HG02588 (cell line): ENCODE measurements around the gene CYTH3.
"Not testable (repeated sequence)": the region's sequence is repeated elsewhere in the genome, so short reads cannot be mapped to it uniquely, and the experiment has no call there.

Experiments used
- ATAC-seq: cut with Tn5 transposase; IDR thresholded peaks from one replicate; pipeline ENCODE4 v1.9.1; 2021; ENCODE audit warnings: mild to moderate bottlenecking, moderate library complexity; ENCODE audit not compliant: unreplicated experiment

The CYTH3 gene

DNA sequence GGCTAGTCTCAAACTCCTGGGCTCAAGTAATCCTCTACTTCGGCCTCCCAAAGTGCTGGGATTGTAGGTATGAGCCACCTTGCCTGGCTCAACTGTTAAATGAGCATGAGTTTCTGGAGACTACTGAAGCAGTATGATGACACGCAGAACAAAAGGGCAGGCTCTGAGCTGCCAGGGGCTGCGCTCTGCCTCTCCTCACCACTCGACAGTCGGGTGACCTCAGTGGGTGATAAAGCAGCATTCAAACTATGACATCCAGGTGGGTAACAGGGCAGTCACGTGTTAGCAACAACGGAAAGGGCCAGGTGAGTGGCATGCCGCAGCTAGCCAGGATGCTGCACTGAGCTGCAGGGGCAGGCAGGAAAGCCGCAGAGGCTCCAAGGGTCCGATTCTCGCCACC lies 71.5 kb downstream of the CYTH3 start:
- ATAC-seq: no peak

DNA sequence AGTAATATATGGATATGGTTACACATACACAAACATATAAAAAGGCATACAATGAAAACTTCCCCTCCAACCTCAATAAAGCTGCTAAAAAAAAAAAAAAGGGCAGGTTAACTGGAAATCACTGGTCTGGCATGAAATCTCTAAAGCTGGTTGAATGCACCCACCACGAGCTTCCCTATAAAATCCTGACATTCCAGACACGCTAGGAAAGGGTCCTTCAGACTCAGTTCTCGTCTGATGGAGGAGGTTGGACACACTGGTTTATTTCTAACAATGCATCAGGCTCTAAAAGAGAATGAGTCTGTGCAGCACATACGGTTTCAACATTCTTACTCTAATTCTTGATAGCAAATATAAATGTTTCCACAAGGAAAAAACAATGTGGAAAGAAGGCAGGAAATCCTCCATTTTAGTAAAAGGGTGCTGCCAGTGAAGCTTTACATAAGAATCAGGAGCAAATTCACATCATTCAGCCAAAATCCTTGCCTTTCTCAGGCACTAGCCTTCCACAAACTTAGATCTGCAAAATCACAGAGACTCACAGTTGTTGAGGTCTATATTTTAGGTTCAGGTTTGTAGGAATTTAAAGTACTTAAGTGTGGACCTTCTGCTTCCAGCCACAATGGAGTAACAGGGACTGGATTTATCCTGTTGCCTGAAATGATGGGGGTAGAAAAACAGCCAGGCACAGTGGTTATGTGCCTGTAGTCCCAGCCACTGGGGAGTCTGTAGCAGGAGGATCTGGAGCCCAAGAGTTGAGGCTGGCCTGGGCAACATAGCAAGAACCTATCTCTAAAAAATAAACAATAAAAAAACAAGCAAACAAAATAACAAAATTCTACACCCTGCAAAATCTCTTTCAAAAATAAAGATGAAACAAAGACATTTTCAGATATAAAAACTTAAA lies 73.5 kb downstream of the CYTH3 start:
- no peak for ATAC-seq

DNA sequence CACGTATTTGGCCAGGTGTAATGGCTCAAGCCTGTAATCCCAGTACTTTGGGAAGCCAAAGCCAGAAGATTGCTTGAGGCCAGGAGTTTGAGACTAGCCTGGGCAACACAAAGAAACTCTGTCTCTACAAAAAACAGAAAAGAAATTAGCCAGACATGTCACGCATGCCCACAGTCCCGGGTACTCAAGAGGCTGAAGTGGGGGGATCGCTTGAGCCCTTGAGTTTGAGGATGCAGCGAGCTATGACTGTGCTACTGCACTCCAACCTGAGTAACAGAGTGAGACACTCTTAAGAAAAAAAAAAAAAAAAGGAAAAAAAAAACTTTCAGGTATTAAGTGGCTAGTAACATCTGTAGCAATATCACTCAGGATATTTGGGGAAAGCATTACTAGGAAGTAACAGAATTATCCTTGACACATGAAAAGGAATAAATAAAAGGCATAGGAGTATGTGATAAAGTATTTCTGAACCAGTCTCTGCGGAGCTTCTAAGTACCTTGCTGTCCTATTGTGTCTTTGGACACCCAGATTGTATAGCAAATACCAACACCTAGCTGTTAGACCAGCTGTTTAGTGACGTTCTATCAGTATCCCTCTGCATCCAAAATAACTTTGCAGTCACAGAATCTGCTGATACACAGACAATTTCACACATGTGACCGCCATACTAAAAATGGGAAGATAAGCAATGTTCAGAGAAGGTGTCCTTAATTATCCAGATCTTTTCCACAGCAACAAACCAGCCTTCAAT lies 74.4 kb downstream of the CYTH3 start:
- no peak for ATAC-seq

DNA sequence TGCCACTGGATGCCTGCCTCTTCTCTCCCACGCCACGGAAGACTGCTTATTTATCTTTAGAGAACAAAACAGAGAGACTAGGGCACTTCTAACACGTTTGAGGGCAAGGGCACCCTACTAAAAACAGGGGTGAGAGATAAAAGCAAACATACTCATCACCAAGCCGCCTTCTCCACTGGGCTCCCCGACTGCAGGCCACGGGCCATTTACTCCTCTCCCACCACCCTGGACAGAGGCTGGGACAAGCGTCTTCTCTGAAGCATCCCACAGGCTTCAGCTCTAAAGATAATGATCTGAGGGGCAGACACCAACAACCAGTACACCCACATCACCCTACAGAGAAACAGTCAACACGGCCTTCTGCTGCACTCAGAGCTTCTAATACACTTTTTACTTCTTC lies 78.7 kb downstream of the CYTH3 start:
- no peak for ATAC-seq

DNA sequence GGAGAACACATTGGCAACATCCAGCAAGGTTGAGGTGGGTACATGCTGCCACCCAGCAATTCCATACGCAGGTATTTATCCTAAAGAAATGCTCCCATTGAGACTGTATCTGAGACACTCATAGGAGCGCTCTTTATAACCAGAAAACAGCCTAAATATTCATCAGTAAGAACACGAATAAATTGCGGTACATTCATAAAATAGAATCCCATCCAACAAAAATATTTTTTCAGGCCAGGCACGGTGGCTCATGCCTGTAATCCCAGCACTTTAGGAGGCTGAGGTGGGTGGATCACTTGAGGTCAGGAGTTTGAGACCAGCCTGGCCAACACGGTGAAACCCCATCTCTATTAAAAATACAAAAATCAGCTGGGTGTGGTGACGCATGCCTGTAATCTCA lies 81.9 kb downstream of the CYTH3 start:
- ATAC-seq: not testable (repeated sequence)

DNA sequence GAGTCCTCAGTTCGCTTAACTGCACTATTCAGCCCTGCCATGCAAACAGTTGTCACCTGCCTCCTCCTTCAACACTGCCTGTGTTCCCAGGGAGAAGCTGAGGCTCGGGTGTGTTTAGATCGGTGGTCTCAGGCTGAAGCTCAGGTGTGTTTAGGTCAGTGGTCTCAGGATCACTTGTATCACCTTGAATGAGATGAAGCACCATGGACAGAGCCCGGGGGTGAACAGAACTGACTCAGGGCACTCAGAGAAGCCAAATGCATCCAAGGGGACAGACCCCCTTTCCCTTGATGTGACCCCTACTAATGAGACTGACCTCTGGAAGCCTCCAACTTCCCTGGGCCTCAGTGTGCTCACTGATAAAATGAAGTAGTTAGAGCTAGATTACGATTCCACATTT lies 84.0 kb downstream of the CYTH3 start:
- ATAC-seq: no peak

DNA sequence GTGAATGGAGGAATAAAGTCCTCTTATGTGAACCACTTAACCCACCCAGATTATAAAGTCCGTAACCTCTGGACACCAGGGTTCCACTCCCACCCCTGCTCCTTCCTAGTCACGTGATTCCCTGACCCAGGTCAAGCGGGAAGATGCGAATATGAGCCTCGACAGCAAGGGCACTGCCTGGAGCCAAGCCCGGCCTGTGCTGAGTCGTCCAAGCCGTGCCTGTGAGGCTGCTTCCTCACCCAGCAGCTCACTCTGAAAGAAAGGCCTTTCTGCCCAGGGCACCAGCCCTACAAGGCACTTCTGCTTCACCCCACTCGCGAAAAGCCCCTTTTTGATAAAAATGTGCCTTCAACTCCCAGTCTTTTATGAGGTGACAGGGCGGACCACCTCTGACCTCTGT lies 85.8 kb downstream of the CYTH3 start:
- ATAC-seq: no peak

DNA sequence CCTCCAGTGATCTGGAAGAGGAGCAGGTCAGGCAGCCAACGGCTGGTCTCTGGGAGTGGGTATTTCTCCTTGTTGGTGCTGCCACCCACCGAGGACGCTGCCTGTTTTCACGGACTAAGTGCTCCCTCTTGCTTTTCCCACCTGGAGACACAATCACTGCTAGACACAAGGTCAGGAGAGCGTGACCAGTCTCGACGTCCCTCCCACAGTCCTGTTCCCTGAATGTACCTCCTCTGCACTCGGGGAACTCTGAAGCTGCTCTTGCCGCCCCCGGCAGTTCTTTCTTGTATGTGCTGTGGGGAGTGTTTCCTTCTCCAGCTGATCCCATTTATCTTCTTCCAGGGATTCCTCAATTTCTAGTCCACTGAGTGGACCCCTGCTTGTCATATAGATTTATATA lies 89.4 kb downstream of the CYTH3 start:
- ATAC-seq: no peak

DNA sequence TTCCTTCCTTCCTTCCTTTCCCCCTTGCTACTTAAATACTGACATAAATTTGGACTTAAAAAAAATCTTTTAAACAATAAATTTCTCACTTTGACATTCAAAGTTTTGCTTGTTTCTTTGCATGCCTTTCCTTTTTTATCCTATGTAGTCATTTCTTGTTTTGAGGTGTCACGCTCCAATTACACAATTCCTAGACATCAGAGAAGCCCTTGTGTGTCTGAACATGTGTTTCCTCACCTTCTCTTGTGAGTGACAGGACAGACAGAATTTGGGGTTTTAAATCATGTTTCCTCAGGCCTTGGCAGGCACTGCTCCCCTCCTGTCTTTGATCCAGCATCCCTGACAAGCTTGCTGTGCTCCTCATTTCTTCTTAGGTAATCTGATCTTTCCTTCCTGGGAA lies 91.3 kb downstream of the CYTH3 start:
- ATAC-seq: no peak

DNA sequence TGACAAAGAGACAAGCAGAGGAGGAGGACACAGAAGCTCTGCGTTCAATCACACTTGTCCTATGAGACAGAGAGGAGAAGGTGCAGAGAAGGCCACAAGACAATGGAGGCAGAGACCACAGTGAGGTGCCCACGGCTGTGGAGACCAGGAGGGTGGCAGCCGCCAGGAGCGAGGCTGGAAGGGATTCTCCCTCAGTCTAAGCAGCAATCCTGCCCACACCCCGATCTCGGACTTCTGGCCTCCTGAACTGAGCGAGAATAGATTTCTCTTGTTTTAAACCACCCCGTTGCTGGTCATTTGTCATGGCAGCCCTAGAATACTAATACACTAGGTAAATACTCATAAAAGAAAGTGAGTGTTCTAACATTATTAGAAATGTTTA lies 92.1 kb downstream of the CYTH3 start:
- no peak for ATAC-seq

DNA sequence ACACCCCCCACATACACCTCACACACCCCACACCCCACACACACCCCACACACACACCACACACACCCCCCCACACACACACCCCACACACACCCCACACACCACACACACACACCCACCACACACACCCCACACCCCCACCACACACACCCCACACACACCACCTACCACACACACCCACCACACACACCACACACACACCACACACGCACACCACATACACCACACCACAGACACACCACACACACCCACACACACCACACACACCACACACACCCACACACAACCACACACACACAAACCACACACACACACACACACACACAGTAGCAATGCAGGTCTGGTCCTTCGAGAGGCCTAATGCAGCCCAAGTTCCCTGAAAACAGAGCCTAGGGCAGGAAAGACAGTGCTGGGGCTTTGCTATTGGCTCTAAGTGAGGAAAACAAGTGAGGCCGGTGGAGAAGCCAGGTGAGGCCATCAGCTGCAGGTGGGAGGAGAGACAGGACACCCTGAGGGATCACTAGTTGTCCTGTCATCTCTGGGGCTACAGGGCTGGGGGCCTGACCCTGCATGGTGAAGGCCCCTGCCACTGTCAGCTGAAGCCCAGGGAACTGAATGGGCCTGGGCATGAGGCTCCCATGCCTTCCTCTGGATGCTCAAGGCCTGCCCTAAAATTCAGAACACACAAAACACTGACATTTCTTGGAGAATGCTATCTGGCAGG lies 92.6 kb downstream of the CYTH3 start:
- ATAC-seq: no peak

DNA sequence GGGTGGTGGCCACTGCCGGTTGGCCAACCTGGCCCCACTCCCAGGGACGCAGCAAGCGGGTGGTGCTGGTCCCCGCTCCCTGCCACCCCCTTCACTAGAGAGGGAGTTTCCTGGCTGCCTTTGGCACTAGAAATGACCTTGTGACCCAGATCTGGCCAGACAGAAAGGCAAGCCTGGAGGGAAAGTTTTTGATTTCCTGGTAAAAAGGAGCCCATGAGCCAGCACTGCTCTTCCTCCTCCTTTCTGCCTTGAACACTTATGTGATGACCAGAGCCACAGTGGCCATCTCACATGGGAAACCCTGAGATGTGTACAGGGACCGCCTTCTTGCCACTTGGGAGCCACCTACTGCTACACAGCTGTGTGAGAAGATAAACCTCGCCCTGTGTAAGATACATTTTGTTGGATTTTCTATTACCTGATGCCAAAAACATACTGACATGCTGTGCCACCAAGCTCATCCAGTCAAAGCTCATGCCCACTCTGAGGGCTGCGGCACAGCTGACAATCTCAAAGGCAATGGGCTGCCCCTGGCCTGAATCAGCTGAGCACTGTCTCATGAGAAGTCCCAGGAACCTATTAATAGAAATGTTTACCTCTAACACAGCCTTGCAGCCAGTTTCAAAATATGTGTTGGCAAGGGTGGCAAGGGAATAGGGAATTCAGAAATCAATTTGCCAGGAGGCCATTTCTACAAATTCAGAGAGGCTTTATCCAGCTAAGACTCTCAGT lies 94.0 kb downstream of the CYTH3 start:
- ATAC-seq: no peak

DNA sequence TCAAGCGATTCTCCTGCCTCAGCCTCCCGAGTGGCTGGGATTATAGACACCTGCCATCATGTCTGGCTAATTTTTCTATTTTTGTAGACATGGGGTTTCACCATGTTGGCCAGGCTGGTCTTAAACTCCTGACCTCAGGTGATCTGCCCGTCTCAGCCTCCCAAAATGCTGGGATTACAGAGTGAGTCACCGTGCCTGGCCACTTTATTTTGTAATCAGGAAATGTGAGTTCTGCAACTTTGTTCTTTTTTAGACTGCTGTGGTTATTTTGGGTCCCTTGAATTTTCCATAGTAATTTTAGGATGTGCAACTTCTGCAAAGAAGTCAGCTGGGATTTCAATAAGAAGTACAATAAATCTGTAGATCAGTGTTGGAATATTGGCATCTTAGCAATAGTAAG lies 96.8 kb downstream of the CYTH3 start:
- ATAC-seq: no peak

DNA sequence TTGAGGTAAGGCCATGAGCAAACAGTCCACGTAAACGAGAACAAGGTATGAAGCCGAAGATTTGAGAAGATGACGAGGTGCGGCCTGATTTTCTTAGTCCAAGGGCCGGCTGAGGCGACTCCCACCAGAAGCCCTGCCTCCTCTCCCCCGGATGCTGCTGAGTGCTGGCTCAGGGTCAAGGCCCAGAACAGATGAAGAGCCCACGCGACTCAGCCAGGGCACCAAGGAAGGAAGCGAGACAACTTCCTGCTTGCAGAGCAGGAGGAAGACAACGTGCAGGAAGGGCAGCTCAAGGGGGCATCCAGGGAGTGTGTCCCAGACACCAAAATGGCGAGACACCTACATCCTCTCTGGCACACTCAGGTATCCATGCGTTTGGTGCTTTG lies 99.5 kb downstream of the CYTH3 start:
- ATAC-seq: no peak

DNA sequence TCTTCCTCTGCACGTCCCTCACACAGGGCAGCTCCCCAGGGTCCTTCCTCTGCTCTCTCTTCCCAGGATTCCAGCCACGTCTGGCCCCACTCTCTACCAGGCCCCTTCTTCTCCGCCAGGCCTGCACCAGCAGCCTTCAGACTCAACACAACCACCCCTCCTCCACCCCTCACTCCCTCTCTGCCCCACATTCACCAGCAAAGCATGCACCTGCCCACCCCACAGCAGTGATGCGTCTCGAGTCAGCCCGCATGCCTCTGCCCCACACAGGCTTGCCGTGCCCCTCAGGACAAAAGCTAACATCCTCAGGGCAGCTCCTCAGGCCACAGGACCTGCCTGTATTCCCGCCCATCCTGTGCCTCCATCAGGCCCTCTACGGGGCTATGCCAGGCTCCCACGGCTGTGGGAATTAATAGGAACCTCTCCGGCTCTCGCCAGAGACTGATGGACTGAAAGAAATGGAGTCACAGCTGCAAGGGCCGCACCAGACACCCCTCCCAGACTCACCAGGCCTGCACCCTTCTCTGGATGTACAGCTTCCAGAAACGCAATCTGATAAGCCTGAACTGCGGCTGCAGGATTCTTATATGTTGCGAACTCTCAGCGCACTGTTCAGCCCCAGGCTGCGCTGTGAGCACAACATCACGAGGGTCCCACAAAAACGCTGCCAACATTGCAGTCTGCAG lies 100.1 kb downstream of the CYTH3 start:
- ATAC-seq: no peak

DNA sequence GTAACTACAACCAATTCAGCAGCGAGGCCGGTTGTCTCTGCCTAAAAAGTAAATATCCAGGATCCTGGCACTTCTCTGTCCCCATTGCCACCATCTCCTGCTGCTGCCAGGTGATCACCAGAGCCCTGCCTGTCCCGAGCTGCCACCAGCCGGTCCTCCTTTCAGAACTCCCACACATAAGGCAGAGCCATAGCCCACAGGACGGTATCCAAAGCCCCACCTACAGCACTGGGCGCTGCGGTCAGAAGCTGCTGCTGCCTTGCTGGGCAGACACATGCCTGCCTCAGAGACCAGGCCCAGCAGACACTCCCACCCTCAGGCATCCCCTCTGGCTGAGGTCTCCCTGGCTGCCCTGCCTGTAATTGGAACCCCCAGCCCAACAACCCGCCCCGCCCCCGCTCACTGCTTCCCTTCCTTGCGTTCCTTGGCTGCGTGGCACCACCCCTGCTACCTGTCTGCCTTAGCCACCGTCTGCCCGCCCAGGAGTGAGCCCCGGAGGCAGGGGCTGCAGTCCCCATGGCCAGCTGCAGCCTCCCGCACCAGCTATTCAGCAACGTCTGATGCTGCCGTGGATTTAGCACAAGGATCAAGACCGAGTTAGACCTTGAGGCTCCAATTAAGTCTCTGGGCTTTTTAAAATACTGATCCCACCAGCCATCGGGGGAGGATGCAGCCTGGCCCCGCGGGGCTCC lies 100.7 kb downstream of the CYTH3 start:
- ATAC-seq: no peak

DNA sequence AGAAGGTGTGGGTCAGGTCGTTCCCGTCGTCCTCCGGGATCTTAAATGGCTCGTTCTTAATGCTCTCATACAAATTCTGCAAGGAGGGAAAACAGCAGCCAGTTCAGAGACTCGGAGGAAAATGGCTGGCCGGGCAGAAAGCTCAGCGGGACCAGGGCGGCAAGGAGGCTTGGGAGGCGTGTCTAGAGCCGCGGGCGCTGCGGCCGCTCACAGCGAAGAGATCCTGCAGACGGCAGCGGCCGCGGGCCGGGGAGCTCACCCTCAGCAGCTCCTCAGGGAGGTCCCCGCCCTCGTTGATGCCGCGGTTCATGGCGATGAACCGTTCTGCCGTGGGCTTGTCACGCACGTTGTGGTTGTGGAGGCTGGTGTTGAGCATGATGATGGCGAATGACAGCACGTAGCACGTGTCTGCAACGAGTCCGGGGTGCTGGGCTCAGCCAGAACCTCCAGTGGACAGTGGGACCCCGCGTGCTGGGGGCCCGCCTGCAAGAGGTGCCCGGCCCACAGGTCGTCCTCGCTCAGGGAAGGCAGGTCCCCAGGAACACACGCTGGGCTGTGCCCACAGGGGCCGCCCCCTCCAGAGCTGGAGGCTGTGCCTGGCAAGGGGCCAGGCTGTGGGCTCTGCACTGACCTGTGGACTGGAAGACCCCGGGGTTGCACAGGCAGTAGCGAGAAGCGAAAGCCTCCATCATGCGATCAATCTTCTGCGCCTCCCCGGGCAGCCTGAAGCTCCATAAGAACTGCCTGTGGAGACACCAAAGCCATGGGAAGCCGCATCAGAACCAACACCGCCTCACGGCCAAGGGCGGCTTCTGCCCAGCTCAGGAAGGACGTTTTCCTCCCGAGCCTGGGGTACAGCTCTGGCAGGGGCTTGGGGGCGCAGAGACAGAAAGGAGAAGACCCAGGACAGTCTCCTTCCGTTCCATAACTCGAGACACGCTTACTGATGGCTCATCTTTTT lies 101.6 kb downstream of the CYTH3 start:
- no peak for ATAC-seq

DNA sequence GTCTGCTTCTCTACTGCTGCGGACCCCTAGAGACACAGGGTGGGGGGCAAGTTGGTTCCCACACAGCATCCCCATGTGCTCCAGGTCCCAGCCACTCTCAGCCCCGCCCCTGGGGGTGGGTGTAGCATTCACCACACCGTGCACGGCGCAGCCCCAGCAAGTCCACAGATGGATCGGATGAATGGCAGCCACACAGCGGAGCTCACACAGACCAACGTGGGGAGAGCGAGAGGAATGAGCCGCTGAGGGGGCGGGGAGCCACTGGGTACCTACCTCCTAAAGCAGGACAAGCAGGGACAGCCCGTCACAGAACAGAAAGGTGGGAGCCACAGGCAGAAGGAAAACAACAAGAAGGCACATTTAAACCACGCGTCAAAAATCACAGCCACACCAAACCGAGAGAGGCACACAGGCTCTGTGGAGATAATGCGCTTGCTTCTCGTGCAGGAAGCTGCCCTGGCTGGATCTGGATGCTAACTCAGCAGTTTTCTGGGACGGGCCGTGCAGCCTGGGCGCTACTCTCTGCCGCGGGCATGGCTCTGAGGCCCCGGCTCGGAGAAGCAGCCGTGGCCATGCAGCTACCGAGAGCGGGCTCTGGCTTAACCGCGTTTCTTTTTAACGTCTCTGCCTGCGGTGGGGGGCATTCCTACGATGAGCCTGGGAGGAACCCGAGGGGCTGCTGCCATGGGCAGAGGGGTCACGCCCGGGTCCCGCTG lies 102.5 kb downstream of the CYTH3 start:
- no peak for ATAC-seq
